HepG2 (cell line): Measurements from ENCODE around the gene KITLG. TPM values are rescaled to one million over a fixed set of nuclear protein-coding genes. Genes with fewer than 3 reads are reported as not detected.

Experiments
- BRD4 ChIP-seq: sonication (generic); formaldehyde crosslinking; IDR thresholded peaks from 2 replicates; pipeline ENCODE4 v1.4.0; 2020; ENCODE audit warnings: missing genetic modification reagents
- GATA4 ChIP-seq: sonication (generic); IDR thresholded peaks from 2 replicates; pipeline ENCODE4 v1.6.1; 2016; ENCODE audit warnings: antibody characterized with exemption, low read depth, borderline replicate concordance
- HNRNPLL ChIP-seq: fragments of 200-400 bp; formaldehyde crosslinking; IDR thresholded peaks from 2 replicates; pipeline ENCODE4 v1.6.1; 2017; ENCODE audit warnings: mild to moderate bottlenecking, low read depth, low read length; ENCODE audit not compliant: poor library complexity, severe bottlenecking
- JDP2 ChIP-seq: sonication (generic); formaldehyde crosslinking; IDR thresholded peaks from 2 replicates; pipeline ENCODE4 v1.8.1; 2022; ENCODE audit warnings: missing genetic modification reagents, borderline replicate concordance
- KDM2A ChIP-seq: sonication (generic); formaldehyde crosslinking; IDR thresholded peaks from 2 replicates; pipeline ENCODE4 v1.4.0; 2020; ENCODE audit warnings: low read depth, missing genetic modification reagents, borderline replicate concordance
- KMT2A ChIP-seq: sonication (generic); formaldehyde crosslinking; IDR thresholded peaks from 2 replicates; pipeline ENCODE4 v1.4.0; 2020; ENCODE audit warnings: missing genetic modification reagents
- MBD4 ChIP-seq: IDR thresholded peaks from 2 replicates; pipeline ENCODE4 v1.6.1; 2012; ENCODE audit warnings: low read length, inconsistent platforms, borderline replicate concordance
- NCOA1 ChIP-seq: sonication (generic); formaldehyde crosslinking; IDR thresholded peaks from 2 replicates; pipeline ENCODE4 v1.9.0; 2021; ENCODE audit warnings: missing genetic modification reagents
- NFKB2 ChIP-seq: sonication (generic); formaldehyde crosslinking; IDR thresholded peaks from 2 replicates; pipeline ENCODE4 v1.4.0; 2020; ENCODE audit warnings: missing genetic modification reagents, borderline replicate concordance
- POLR2G ChIP-seq: fragments of 200-400 bp; formaldehyde crosslinking; IDR thresholded peaks from 2 replicates; pipeline ENCODE4 v1.6.1; 2018; ENCODE audit warnings: mild to moderate bottlenecking, low read depth, low read length, moderate library complexity
- PPARG ChIP-seq: conservative IDR thresholded peaks from 2 replicates; pipeline ENCODE4 v1.6.1; 2016; ENCODE audit warnings: missing biosample characterization, missing genetic modification reagents
- RAD21 ChIP-seq: fragments of 450-650 bp; formaldehyde crosslinking; IDR thresholded peaks from 2 replicates; pipeline ENCODE4 v1.5.0; 2020; ENCODE audit warnings: mild to moderate bottlenecking
- RAD51 ChIP-seq: fragments of 450-650 bp; IDR thresholded peaks from 2 replicates; pipeline ENCODE4 v1.6.1; 2016; ENCODE audit warnings: borderline replicate concordance
- RFXANK ChIP-seq: IDR thresholded peaks from 2 replicates; pipeline ENCODE4 v1.6.1; 2016
- SP2 ChIP-seq: sonication (generic); formaldehyde crosslinking; IDR thresholded peaks from 2 replicates; pipeline ENCODE4 v1.5.1; 2020; ENCODE audit warnings: mild to moderate bottlenecking, missing genetic modification reagents
- SP5 ChIP-seq: IDR thresholded peaks from 2 replicates; pipeline ENCODE4 v1.6.1; 2016; ENCODE audit warnings: low read depth, borderline replicate concordance
- TBX2 ChIP-seq: sonication (generic); formaldehyde crosslinking; IDR thresholded peaks from 2 replicates; pipeline ENCODE4 v1.5.0; 2020; ENCODE audit warnings: missing genetic modification reagents, mild to moderate bottlenecking, borderline replicate concordance
- ZBTB21 ChIP-seq: sonication (generic); formaldehyde crosslinking; IDR thresholded peaks from 2 replicates; pipeline ENCODE4 v1.4.0; 2020; ENCODE audit warnings: missing genetic modification reagents
- ZBTB38 ChIP-seq: sonication (generic); formaldehyde crosslinking; IDR thresholded peaks from 2 replicates; pipeline ENCODE4 v1.5.1; 2020; ENCODE audit warnings: mild to moderate bottlenecking, missing genetic modification reagents
- ZNF549 ChIP-seq: sonication (generic); formaldehyde crosslinking; IDR thresholded peaks from 2 replicates; pipeline ENCODE4 v1.5.0; 2020; ENCODE audit warnings: missing genetic modification reagents
- ZNF558 ChIP-seq: sonication (generic); formaldehyde crosslinking; IDR thresholded peaks from 2 replicates; pipeline ENCODE4 v1.9.0; 2022; ENCODE audit warnings: mild to moderate bottlenecking, missing genetic modification reagents, borderline replicate concordance
- ZNF878 ChIP-seq: sonication (generic); formaldehyde crosslinking; IDR thresholded peaks from 2 replicates; pipeline ENCODE4 v1.8.1; 2023; ENCODE audit warnings: mild to moderate bottlenecking, missing genetic modification reagents, moderate library complexity
- ZSCAN31 ChIP-seq: sonication (generic); formaldehyde crosslinking; IDR thresholded peaks from 2 replicates; pipeline ENCODE4 v1.5.0; 2020; ENCODE audit warnings: low read depth, mild to moderate bottlenecking, missing genetic modification reagents
- polyA plus RNA-seq, 8 experiments: library from polyadenylated mRNA; depleted of rRNA in 3 of 8; stranded (reverse) in 7 of 8; unstranded in 1 of 8; fragments of >200 nt; fragmentation: Illumina TruSeq in 4 of 8; extraction: Trizol in 4 of 8; gene quantifications; 2 replicates each; pipeline versions ENCODE4 v1.2.1 to v1.2.3, GENCODE V29; 2011 to 2016; ENCODE audit warnings: low read depth in 4 of 8, missing spikeins in 1 of 8, mixed read lengths in 1 of 8; ENCODE audit not compliant: insufficient read depth in 1 of 8
- total RNA-seq, 5 experiments: library from RNA; depleted of rRNA; stranded (reverse); fragments of >200 nt; fragmentation: Illumina TruSeq; extraction: Trizol; gene quantifications; 2 replicates each; pipeline ENCODE4 v1.2.3, GENCODE V29; 2016; ENCODE audit warnings: low read depth in 1 of 5
- TF ChIP-seq, protein P1 (sequence below): IDR thresholded peaks from 2 replicates; pipeline ENCODE4 v1.6.1; 2016
- TF ChIP-seq, protein P2 (sequence below): sonication (generic); formaldehyde crosslinking; IDR thresholded peaks from 2 replicates; pipeline ENCODE4 v1.8.1; 2023; ENCODE audit warnings: mild to moderate bottlenecking, inconsistent platforms, moderate library complexity, missing genetic modification reagents, borderline replicate concordance
- TF ChIP-seq, protein P3 (sequence below): sonication (generic); formaldehyde crosslinking; IDR thresholded peaks from 2 replicates; pipeline ENCODE4 v1.5.0; 2020; ENCODE audit warnings: mild to moderate bottlenecking, missing genetic modification reagents, borderline replicate concordance

Gene KITLG
- total and polyA plus RNA-seq, 2 of the 13 experiments (the other 11 are each of a cell fraction or from before 2014, with no cell fraction given): 0.66 to 4.3 TPM

DNA sequence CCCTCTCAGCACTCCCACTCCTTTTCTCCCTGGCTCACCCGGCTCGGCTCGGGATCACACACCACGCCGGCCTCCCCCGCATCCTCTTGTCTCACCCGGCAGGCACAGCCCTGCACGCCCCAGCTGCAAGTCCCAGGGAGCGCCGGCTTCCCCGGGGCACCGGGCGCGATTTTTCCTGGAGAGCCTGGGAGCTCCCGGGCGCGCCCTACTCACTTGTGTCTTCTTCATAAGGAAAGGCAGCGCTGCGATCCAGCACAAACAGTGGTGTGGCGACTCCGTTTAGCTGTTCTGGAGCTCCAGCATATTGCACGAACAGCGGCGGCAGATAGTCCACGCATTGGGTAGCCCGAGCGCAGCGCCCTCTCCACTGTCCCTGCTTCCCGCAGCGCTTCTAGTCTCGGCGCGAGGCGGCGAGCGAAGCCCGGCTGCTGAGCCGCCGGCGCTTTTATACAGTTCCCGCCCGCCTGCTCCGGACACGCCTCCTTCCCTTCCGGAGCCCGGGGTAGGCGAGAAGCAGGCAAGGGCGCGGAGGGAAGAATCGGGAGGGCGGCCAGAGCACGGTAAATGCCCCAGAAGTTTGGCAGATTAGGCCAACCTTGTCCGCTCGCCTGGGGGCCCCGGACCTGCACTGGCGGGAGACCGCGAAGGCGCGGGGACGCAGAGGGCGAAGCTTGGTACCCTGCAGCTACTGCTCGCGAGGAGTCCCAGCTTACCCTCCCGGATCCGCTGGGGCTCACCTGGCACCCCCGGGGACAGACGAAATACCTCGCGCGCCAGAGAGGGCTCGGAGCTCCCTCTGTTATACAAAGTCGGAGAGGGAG is at the start of gene KITLG (continued):
- TF ChIP-seq KDM2A (CRISPR knock-in tag) (peak; percentile 67; the same call in 1 of the 2 replicates), ZNF558 (CRISPR knock-in tag) (0 out of 2 replicates have a peak, but pooled peaks have one; percentile 28), PPARG (CRISPR knock-in tag) (no peak), ZBTB38 (CRISPR knock-in tag) (no peak), MBD4 (no peak), TBX2 (CRISPR knock-in tag) (peak; percentile 64), RFXANK (no peak), GATA4 (no peak), BRD4 (CRISPR knock-in tag) (no peak), ZNF549 (CRISPR knock-in tag) (no peak), RAD21 (CRISPR knock-in tag) (peak; percentile 23; the same call in 1 of the 2 replicates), SP5 (CRISPR knock-in tag) (0 out of 2 replicates have a peak, but pooled peaks have one; percentile 10), KMT2A (CRISPR knock-in tag) (peak; percentile 74; the same call in 1 of the 2 replicates), NCOA1 (CRISPR knock-in tag) (no peak), ZNF878 (CRISPR knock-in tag) (peak; percentile 55; the same call in 1 of the 2 replicates), JDP2 (CRISPR knock-in tag) (no peak), NFKB2 (peak; percentile 32; the same call in 1 of the 2 replicates), HNRNPLL (peak; percentile 78), RAD51 (no peak), SP2 (no peak), POLR2G (peak; percentile 89), ZBTB21 (CRISPR knock-in tag) (no peak), ZSCAN31 (peak; percentile 65; the same call in 1 of the 2 replicates)
- TF ChIP-seq, protein P1, sequence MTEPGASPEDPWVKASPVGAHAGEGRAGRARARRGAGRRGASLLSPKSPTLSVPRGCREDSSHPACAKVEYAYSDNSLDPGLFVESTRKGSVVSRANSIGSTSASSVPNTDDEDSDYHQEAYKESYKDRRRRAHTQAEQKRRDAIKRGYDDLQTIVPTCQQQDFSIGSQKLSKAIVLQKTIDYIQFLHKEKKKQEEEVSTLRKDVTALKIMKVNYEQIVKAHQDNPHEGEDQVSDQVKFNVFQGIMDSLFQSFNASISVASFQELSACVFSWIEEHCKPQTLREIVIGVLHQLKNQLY (CRISPR knock-in tag): no peak
- TF ChIP-seq, protein P2, sequence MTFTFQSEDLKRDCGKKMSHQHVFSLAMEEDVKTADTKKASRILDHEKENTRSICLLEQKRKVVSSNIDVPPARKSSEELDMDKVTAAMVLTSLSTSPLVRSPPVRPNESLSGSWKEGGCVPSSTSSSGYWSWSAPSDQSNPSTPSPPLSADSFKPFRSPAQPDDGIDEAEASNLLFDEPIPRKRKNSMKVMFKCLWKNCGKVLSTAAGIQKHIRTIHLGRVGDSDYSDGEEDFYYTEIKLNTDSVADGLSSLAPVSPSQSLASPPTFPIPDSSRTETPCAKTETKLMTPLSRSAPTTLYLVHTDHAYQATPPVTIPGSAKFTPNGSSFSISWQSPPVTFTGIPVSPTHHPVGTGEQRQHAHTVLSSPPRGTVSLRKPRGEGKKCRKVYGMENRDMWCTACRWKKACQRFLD (CRISPR knock-in tag): no peak
- TF ChIP-seq, protein P3, sequence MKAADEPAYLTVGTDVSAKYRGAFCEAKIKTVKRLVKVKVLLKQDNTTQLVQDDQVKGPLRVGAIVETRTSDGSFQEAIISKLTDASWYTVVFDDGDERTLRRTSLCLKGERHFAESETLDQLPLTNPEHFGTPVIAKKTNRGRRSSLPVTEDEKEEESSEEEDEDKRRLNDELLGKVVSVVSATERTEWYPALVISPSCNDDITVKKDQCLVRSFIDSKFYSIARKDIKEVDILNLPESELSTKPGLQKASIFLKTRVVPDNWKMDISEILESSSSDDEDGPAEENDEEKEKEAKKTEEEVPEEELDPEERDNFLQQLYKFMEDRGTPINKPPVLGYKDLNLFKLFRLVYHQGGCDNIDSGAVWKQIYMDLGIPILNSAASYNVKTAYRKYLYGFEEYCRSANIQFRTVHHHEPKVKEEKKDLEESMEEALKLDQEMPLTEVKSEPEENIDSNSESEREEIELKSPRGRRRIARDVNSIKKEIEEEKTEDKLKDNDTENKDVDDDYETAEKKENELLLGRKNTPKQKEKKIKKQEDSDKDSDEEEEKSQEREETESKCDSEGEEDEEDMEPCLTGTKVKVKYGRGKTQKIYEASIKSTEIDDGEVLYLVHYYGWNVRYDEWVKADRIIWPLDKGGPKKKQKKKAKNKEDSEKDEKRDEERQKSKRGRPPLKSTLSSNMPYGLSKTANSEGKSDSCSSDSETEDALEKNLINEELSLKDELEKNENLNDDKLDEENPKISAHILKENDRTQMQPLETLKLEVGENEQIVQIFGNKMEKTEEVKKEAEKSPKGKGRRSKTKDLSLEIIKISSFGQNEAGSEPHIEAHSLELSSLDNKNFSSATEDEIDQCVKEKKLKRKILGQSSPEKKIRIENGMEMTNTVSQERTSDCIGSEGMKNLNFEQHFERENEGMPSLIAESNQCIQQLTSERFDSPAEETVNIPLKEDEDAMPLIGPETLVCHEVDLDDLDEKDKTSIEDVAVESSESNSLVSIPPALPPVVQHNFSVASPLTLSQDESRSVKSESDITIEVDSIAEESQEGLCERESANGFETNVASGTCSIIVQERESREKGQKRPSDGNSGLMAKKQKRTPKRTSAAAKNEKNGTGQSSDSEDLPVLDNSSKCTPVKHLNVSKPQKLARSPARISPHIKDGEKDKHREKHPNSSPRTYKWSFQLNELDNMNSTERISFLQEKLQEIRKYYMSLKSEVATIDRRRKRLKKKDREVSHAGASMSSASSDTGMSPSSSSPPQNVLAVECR: peak; percentile 45; the same call in 1 of the 2 replicates
